PFSK-1 (cell line): ENCODE results near the gene SAMD13.

Source experiments
- FOXP2 ChIP-seq: optimal IDR thresholded peaks from 2 replicates; pipeline ENCODE3; 2011; ENCODE audit warnings: borderline replicate concordance, control low read depth, inconsistent platforms; ENCODE audit not compliant: insufficient read depth; ENCODE audit errors: extremely low read length, extremely low read depth
- POLR2AphosphoS5 ChIP-seq: IDR thresholded peaks from 2 replicates; pipeline ENCODE4 v1.6.1; 2012; ENCODE audit warnings: low read depth, mild to moderate bottlenecking, control low read depth, low read length, moderate library complexity
- SIN3A ChIP-seq: IDR thresholded peaks from 2 replicates; pipeline ENCODE4 v1.6.1; 2012; ENCODE audit warnings: mild to moderate bottlenecking, low read length, moderate library complexity, borderline replicate concordance; ENCODE audit not compliant: insufficient read depth
- TAF1 ChIP-seq: IDR thresholded peaks from 2 replicates; pipeline ENCODE4 v1.6.1; 2012; ENCODE audit warnings: low read length, control low read depth, borderline replicate concordance; ENCODE audit not compliant: insufficient read depth
- TF ChIP-seq, protein P1 (sequence below), 2 experiments: IDR thresholded peaks; 2 replicates each; pipeline versions ENCODE4 v1.6.1 to v1.8.0; 2011 to 2012; ENCODE audit warnings: low read depth in 2 of 2, low read length in 2 of 2, control low read depth in 1 of 2, inconsistent platforms in 1 of 2, mild to moderate bottlenecking in 1 of 2, moderate library complexity in 1 of 2; ENCODE audit not compliant: insufficient read depth in 1 of 2

SAMD13 gene

DNA sequence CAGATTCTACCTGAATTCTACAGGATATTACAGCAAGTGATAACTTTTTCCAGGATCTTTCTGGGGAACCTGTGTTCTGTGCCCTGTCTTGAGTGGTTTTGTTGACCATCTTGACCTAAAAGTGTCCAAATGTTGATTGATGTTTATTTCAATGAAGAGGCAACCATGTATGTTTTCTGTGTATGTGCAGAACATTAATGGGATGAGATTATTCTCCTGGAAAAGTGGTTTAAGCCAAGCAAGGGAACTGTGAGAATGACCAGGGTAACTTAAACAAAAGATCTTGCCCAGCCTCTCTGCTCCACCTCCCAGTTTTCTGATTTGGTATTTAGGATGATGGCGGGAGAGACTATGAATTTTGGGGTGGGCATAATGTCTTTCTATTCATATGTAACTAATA, 1.0 kb upstream of the SAMD13 start:
- no peak for TF ChIP-seq SIN3A
- no peak for TF ChIP-seq FOXP2
- TF ChIP-seq POLR2AphosphoS5: no peak
- TF ChIP-seq, protein P1, sequence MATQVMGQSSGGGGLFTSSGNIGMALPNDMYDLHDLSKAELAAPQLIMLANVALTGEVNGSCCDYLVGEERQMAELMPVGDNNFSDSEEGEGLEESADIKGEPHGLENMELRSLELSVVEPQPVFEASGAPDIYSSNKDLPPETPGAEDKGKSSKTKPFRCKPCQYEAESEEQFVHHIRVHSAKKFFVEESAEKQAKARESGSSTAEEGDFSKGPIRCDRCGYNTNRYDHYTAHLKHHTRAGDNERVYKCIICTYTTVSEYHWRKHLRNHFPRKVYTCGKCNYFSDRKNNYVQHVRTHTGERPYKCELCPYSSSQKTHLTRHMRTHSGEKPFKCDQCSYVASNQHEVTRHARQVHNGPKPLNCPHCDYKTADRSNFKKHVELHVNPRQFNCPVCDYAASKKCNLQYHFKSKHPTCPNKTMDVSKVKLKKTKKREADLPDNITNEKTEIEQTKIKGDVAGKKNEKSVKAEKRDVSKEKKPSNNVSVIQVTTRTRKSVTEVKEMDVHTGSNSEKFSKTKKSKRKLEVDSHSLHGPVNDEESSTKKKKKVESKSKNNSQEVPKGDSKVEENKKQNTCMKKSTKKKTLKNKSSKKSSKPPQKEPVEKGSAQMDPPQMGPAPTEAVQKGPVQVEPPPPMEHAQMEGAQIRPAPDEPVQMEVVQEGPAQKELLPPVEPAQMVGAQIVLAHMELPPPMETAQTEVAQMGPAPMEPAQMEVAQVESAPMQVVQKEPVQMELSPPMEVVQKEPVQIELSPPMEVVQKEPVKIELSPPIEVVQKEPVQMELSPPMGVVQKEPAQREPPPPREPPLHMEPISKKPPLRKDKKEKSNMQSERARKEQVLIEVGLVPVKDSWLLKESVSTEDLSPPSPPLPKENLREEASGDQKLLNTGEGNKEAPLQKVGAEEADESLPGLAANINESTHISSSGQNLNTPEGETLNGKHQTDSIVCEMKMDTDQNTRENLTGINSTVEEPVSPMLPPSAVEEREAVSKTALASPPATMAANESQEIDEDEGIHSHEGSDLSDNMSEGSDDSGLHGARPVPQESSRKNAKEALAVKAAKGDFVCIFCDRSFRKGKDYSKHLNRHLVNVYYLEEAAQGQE (IDR thresholded peaks at IDR 0.05; ENCODE audit: insufficient read depth in 1 of 2, low read depth in 2 of 2, low read length in 2 of 2): no peak
- TF ChIP-seq TAF1: no peak

DNA sequence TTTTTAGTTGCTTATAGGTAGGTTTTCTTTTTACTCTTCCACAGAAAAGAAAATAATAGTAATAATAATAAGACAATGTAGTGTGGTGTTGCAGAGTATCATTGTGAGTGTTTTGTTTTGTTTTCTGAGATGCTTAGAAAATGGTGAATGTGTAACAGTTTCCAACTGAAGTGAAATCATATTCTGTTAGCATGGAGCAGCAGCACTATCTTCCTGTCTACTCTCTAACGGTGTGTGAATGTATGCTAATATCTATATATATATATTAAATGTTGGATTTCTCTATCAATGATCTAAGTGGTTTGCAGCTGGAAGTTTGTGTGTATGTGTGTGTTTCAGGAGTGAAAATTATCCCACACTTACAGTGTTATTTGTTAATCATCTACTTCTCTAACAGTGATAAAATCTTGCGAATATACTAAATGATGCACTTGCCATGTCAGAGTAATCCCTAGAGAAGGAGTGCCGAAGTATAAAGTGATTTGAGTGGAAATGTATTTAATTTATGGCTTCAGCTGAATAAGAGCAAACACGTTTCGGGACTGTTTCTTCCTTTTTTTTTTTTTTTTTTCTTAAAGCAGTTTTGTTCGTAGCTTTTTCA, 377 bp downstream of the SAMD13 start:
- TF ChIP-seq, protein P1 (IDR thresholded peaks at IDR 0.05; ENCODE audit: insufficient read depth in 1 of 2, low read depth in 2 of 2, low read length in 2 of 2): no peak
- TF ChIP-seq POLR2AphosphoS5: no peak

DNA sequence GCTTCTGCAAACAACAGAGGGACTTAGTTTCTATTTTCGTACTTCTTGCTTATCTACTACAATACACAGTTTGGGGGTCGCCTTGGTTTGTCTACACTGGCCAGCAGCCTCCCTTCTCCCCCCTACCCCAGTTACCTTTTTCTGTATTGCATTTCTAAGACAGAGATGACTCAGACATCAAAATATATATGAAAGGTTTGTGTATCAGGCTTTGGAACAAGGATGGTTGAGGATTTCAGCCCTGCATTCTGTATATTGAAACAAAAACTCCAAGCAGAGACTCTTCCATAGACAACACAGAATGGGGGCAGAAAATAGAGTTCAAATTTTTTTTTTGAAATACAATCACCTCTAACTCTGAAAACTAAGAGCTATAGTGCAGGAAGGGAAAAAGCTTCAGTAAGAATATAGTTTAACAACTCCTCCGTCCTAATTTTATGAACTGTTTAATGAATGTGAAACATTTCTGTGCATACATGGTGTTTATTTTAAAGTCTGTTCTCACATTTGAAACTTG, 1.9 kb downstream of the SAMD13 start:
- TF ChIP-seq FOXP2: no peak
- TF ChIP-seq, protein P1 (IDR thresholded peaks at IDR 0.05; ENCODE audit: insufficient read depth in 1 of 2, low read depth in 2 of 2, low read length in 2 of 2): no peak
- TF ChIP-seq TAF1: no peak
- no peak for TF ChIP-seq SIN3A

DNA sequence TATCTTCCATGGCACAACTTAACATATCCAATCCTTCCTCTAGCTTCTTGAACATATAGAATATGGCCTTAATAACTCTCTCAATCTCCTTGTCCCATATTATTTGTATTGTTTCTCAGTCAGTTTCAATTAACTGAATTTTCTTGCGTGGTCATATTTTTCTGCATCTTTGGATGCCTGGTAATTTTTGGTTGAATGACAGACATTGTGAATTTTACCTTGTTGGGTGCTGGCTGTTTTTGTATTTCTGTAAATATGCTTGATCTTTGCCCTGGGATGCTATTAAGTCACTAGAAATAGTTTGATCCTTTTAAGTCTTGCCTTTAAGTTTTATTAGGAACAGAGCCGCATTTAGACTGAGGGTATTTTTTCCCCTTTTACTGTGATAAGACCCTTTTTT, 5.9 kb downstream of the SAMD13 start:
- TF ChIP-seq POLR2AphosphoS5: no peak
- TF ChIP-seq FOXP2: no peak
- TF ChIP-seq, protein P1 (IDR thresholded peaks at IDR 0.05; ENCODE audit: insufficient read depth in 1 of 2, low read depth in 2 of 2, low read length in 2 of 2): no peak
- no peak for TF ChIP-seq TAF1
- no peak for TF ChIP-seq SIN3A

DNA sequence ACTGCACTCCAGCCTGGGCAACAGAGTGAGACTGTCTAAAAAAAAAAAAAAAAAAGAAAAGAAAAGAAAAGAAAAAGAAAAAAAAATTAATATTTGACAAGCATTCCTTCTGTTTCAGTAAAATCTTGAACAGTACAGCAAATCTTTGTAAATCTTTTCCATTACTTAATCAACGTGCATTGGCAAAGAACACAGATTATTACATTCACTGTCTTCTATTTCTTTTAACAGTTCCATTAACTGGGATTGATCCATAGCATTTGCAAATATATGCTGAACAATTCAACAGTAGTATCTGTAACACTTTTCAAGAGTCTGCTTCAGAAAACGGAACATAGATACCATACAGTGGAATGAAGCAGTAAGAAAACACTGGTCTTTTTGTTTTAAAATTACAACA, 9.8 kb downstream of the SAMD13 start:
- no peak for TF ChIP-seq POLR2AphosphoS5
- no peak for TF ChIP-seq SIN3A
- TF ChIP-seq, protein P1 (IDR thresholded peaks at IDR 0.05; ENCODE audit: insufficient read depth in 1 of 2, low read depth in 2 of 2, low read length in 2 of 2): no peak
- no peak for TF ChIP-seq TAF1
- no peak for TF ChIP-seq FOXP2
